ENCODE results near the gene MGAT5. TPM values are rescaled to one million over a fixed set of nuclear protein-coding genes. Genes with fewer than 3 reads are reported as not detected.
A peak's percentile ranks its signal among the peaks of the same experiment; 100 is the strongest.
"Not testable (repeated sequence)": the region's sequence is repeated elsewhere in the genome, so short reads cannot be mapped to it uniquely, and the experiment has no call there.

The MGAT5 gene
- polyA plus RNA-seq, 3 donors: 39.4 to 50.7 (median 46.8) TPM

DNA sequence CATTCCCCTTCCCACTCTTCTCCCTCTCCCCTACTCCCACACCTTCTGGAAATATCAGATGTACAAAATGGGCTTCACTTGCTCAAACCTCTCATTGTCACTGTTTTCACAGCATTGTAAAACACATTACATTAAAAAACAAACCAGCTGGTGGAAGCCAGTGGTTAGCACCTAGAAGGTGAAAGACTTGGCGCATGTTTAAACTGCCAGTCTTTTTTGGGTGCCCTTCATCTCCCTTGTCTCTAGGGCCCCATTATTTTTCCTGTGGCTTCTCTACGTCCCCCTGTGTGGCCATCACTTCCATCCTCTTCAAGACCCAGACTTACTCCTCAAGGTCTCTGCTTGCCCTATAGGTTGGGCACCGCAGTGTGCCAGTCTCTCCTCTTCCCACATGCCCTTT is 34.9 kb downstream of the MGAT5 start:
- no peak for DNase-seq (ENCODE audit: extremely low read depth in 1 of 11, low read depth in 9 of 11, low spot score in 4 of 11)

DNA sequence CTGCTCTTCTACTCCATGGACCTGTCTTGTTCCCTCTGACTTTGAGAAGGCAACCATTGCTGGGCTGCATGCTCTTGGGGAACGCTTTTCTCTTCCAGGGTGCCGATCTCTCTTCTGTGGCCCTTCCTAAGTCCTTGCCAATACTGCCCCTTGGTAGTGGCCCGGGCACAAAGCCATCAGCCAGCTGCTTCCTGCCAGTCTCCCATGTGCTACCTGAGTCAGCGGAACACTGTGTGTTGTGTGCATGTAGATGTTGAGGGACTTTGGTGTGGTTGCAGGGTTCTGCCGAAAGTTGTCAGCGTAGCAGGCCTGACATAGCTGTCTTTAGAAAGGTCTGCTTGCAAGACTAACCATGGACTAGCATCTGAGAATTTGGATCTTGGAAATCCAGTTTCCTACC is 35.4 kb downstream of the MGAT5 start:
- DNase-seq (ENCODE audit: extremely low read depth in 1 of 11, low read depth in 9 of 11, low spot score in 4 of 11): no peak

DNA sequence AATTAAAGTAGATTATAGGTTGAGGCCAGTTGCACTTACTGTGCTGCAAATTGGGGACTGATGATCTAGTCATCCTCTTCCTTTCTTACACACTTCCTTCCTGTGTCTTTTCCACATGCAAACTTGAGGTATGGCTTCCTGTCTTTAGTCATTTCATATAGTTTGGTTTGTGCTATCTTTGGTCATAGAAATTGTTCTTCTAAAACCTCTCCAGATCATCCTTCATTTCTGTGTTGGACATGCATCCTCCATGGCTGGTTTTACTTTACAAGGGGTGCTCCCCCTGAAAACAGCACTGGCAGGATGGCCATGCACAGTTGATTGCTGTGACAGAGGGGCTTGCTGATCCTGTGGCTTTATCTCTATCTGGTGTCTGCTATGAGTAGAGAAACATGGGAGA is 36.5 kb downstream of the MGAT5 start:
- DNase-seq (ENCODE audit: extremely low read depth in 1 of 11, low read depth in 9 of 11, low spot score in 4 of 11): no peak

DNA sequence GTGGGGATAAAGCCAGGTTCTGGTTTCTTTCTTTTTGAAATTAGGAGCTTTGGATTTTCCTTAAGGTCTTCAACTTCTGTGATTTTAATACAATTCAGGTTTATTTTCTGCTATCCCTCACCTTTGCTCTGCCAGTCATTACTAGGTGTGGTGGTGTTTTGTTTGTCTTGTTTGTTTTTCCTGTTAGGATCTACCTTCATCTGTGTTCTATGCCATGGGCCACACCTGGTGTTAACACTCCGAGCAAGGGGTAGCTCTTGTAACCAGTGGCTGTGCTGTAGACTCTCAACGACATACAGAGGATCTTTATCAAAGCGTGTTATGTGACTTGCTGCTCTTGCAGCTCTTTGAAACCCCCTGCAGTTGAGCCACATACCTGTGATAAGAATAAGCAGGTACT is 38.6 kb downstream of the MGAT5 start:
- no peak for DNase-seq (ENCODE audit: extremely low read depth in 1 of 11, low read depth in 9 of 11, low spot score in 4 of 11)

DNA sequence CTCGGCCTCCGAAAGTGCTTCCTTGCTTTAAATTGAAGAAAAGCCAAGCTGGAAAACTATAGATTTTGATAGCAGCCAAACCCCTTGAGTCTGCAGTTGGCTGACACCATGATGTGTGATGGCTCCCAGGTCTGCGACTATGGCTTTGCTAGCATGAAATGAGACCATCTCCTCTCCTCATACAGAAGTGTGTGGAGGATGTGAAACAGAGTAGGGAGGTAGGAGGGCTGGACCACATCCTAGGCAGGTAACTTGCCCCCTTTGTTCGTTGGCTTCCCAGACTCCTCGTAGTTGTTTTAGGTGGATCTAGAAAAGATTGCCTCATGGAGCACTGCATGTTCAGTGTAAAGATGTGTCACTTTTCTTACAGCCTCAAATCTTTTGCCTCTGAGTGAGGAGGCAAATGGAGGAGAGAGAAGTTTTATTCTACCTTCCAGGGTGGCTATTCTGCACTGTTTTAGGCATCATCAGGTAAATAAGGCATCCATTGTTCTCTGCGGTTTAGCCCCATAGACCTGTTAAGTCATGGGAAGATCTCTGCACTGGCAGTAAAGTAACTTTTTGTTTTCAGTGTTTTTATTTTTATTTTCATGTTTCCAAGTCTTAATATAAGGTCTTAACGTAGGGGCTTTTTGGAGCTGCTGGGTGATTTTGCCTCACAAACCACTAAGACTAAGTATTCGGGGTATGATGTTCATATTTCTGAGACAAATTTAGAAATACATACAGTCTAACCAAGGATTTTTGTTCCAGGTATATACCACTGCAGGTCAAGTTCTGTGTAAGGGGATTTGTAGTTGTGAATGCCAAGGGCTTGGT is 40.1 kb downstream of the MGAT5 start:
- no peak for DNase-seq (ENCODE audit: extremely low read depth in 1 of 11, low read depth in 9 of 11, low spot score in 4 of 11)

DNA sequence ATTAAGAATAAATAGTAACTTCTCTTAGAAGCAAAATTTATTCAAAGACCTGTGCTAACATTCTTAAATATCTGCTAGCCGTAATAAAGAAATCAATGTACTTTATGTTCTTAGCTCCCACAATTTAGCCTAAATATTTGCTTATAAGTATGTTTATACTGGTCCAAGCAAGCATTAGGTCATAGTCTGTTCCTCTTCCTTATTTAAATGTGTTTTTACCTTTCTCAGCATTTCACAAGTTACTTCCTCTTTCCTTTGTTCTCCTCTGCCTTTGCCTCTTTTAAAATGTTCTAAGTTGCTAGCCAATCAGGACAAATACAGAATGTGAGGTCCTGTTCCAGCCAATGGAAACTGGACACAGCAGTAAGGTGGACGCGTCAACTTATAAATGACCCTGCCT is 40.7 kb downstream of the MGAT5 start:
- not testable (repeated sequence) for DNase-seq (ENCODE audit: extremely low read depth in 1 of 11, low read depth in 9 of 11, low spot score in 4 of 11)

DNA sequence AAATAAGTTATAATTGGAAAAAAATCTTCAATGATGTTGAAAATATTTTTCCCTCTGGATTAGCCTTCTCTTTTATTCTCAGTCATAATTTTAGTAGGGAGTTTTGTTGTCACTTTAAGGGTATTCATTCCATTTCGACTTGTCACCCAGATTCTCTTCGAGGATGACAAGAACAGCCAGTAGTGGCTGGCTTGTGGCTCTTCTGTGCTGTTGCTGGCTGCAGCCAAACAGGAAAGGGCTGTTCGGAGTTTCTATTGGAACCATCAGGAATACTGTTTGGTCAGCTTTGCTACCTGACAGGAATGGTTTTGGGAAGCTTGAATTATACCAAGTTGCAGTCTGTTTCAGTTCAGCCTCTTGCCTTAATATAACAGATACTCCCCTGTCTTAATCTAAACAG is 41.6 kb downstream of the MGAT5 start:
- DNase-seq (ENCODE audit: extremely low read depth in 1 of 11, low read depth in 9 of 11, low spot score in 4 of 11): no peak

DNA sequence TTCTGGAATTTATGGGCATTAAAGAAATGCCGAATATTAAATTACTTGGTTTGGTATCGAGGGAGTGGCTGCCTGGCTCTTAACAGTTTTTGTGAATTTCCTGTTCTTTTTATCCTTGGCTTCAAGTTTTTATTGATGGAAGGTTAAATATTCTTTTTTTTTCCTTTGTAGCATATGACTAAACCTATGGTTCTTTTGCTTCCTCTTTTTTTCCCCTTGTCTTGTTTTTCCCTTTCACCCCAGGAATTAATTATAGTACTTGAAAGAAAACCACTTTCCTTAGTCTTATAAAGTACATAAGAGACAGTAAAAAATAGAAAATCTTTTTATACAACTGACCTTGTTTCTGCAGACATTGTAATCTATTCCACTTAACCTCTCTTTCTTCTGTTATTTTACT is 42.4 kb downstream of the MGAT5 start:
- DNase-seq (ENCODE audit: extremely low read depth in 1 of 11, low read depth in 9 of 11, low spot score in 4 of 11): no peak

DNA sequence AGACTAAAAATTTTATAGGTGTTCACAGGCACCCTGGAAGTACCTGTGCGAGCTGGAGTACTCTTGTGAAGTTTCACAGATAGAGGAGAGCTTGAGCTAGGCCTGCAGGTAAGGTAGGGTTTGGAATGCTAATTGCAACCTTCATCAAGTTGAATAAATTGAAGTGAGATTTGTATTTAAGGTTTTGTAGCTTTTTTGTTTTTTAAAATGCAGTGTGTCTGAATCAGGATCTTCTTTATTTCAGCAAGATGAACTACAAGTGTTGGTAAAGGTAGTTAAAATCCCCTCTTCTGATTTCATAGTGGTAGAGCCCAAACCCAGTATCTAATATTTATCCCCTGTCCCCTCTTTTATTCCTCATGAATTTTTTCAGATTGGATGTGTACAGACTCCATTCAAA is 45.5 kb downstream of the MGAT5 start:
- DNase-seq (ENCODE audit: extremely low read depth in 1 of 11, low read depth in 9 of 11, low spot score in 4 of 11): no peak

DNA sequence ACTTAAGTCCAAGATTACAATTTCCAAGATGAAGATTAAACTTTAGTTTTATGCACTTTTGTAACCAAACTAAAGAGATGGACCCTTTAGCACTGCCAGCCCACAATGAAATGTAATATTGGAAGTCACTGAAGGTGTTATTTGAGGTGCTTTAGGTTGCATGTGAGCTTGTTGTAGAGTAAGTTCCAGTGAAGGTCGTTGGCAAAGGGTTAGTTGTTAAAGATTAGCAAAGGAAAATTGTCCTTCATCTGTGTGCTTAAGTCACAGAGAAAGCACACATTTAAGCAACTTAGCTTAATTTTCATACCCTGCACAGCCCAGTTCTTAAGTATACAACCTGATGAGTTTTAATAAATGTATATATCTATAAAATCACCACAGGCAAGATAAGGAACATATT is 46.7 kb downstream of the MGAT5 start:
- DNase-seq (ENCODE audit: extremely low read depth in 1 of 11, low read depth in 9 of 11, low spot score in 4 of 11): no peak

DNA sequence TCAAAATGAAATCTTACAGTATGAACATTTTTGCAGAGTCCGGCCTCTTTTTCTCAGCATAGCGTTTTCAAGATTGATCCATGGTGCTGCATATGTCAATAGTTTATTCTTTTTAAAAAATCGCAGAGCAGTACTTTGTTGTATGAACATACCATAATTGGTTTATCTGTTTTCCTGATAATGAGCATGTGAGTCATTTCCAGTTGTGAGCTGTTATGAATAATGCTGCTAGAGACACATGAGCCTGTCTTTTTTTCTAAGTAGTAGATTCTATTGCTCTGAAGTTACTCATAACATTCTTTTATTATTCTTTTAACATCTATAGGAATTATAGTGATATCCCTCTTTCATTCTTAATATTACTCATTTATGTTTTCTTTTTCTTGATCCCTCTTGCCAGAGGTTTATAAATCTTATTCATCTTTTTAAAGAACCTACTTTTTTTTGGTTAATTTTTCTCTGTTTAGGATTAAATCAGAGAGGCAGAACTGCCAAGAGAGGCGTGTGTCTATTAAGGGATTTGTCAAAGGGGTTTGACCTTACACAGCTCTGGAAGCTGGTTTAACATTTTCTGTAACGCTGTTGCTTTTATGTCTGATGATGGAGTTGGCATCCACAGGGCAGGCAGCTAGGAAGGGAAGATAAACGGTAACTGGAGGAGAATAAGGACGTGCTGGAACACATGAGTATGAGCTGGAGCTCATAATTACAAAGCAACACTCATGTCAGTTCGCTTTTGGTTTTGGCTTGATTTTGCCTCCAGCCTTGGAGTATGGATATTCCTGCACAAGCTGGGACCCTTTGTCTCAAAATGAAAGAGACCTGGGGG is 47.4 kb downstream of the MGAT5 start:
- no peak for DNase-seq (ENCODE audit: extremely low read depth in 1 of 11, low read depth in 9 of 11, low spot score in 4 of 11)

DNA sequence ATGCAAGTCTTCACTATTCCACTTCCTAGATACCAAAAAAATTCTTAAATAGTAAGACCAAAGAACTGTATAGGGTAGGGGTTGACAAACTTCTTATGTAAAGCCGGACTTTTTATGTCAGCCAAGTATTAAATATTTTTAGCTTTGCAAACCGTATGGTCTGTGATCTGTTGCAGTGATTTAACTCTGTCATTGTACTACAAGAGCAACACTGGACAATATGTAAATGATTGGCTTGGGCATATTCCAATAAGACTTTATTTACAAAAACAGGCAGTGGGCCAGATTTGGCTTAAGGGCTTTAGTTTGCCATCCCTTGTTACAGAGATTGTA is 48.0 kb downstream of the MGAT5 start:
- DNase-seq (ENCODE audit: extremely low read depth in 1 of 11, low read depth in 9 of 11, low spot score in 4 of 11): no peak

DNA sequence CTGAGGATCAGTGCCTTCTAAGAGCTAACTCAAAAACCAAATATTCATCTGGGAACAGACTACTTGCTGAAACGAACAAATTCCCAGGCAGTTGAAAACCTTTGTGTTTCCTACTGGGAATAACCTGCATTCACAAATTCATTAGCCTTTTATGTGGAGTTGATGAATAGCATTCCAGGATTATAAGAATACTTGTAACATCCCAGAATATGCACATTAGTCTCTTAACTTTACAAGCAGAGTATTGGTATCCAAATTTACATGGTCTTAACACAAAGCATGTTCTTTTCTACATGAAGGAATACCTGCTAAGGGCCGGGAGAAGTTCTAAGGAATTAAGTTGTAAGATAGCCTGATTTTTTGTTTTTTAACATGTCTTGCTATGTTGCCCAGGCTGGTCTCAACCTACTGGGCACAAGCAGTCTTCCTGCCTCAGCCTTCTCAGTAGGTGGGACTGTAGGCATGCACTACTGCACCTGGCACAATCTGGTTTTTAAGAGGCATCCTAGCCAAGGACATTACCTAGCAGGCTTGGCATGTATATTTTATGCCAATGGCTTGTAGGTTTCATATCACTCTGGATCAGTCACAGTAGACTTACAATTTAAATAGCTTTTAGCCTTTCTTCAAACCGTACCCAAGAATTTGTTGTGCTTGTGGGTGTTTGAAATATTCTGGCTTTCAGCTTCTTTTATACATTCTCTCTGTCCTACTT is 50.7 kb downstream of the MGAT5 start:
- DNase-seq (ENCODE audit: extremely low read depth in 1 of 11, low read depth in 9 of 11, low spot score in 4 of 11): no peak

DNA sequence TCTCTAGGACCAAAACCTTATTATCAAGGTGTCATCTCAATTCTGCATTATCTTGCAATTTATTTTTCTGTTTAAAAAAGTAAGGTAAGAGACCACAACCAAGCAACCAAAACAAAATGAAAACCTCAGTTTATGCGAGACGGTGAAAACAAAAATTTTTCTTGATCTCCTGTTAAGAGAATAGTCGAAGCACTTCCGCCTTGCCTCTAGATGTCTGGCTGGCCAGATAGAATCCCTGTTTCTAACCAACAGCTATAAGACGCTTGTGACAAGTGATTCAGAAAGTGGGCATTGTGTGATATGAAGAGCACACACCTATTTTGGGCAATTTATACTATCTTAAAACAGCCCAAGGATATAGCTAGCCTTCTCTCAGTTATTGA is 51.2 kb downstream of the MGAT5 start:
- DNase-seq (ENCODE audit: extremely low read depth in 1 of 11, low read depth in 9 of 11, low spot score in 4 of 11): no peak

DNA sequence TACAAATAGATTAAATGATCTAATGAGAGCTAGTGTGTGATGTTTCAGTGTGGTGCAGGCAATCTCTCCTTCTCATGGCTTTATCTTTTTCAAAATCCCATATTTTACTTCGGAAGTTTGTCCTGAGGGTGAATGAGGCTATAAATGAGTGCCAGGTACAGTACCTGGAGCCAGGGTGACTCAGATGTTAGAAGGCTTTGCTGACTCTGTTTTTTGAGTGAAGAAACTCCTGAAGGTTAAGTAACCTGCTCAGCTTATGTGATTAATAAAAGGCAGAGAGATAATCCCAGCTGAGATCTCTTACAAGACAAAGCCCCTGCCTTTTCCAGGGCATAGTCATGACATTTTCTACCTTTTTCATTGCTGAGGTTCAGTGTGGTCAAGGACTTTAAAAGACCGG is 52.6 kb downstream of the MGAT5 start:
- DNase-seq (ENCODE audit: extremely low read depth in 1 of 11, low read depth in 9 of 11, low spot score in 4 of 11): no peak

DNA sequence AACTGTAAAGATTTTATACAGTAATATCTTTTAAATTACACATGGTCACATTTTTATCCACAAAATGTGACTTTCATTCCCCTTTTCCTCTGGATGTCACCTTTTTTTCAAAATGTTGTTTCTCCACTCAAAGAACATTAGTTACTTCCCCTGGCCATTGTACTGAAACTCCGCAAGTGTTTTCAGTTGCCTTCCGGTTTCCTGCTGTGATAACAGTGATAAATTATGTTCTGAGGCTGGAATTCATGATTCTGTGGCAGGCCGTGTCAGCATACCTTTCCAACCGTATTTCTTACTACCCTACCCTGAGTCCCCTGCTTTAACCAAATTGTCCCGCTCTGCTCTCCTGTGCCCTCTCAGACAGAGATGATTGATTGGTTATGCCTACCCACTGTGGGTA is 53.5 kb downstream of the MGAT5 start:
- peak in 1 of 11 donors; percentile 16 for DNase-seq (ENCODE audit: extremely low read depth in 1 of 11, low read depth in 9 of 11, low spot score in 4 of 11)

DNA sequence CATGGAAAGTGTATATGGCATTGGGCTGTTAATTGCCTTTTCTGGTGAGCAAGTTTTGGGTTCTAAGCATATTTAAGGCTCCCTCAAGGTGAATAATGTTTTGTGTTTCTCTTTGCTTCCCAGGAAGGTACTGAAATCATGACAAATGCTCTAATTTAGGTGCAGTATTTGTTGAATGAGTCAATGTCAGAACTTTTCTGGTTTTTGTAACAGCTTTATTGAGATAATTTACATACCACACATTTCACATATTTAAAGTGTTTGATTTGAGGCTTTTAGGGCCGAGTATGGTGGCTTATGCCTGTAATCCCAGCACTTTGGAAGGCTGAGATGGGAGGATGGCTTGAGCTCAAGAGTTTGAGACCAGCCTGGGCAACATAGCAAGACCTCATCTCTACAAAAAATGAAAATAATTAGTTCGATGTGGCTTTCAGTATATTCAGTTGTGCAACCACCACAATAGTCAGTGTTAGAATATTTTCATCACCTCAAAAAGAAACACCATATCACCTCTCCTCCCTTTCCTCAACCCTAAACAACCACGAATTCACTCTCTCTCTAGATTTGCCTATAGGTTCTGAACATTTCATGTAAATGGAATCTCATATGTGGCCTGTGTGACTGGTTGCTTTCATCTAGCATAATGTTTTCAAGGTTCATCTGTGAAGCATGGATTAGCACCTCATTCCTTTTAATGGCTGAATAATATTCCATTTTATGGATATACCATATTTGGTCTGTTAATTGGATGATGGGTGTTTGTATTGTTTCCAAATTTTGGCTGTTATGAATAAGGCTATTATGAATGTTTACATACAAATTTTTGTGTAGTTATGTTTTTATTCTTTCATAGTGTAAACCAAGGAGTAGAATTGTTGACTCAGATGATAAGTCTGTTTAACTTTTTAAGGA is 54.9 kb downstream of the MGAT5 start:
- DNase-seq (ENCODE audit: extremely low read depth in 1 of 11, low read depth in 9 of 11, low spot score in 4 of 11): no peak

DNA sequence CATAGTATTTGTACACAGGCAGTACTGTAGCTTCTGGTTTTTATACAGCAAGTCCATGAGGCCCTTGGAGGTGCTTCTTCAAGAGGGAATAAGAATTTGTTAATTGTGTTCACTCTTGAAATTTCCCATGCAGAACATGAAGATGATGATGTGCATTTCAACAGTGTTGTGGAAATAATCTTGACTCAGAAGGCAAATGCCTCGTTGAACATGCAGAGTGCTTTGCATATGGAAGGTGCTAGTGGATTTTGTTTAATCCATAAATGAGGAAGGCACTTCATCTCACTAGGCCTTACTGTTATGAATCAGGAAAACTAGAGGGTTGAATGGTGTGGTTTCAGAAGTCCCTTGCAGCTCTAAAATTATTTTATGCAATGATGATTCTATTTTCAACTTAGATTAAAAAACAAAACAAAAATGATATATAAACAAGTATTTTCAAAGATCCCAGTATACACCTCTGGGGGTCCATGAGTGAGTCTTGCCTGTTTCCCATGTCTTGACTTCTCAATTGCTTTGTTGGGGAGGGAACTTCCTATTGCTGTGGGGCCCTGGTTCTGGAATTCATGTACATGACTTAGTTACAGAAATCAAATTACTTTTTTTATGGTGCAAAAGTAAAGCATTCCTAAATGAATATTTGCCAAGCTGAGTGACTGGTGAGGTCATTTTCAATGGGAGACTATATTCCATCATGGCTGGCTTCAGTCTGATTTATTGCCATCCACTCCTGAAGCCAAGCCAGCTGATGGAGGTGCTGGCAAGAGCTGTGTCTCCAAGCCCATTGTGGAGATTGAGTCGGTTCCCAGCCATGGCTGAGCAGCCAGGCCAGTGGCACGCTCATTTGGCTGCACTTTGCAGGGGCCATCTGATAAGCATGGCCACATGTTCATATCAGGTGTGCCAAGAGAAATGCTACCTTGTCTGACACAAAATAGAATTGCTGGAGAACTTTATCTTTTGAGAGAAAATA is 56.5 kb downstream of the MGAT5 start:
- DNase-seq (ENCODE audit: extremely low read depth in 1 of 11, low read depth in 9 of 11, low spot score in 4 of 11): no peak

Measured in renal cortex interstitium (tissue), 11 donors.